GM12872 (cell line): Measurements from ENCODE around the gene GAP43.

Source experiments
- TF ChIP-seq, protein P1 (sequence below): IDR thresholded peaks from 3 replicates; pipeline ENCODE4 v1.5.1; 2011; ENCODE audit warnings: low read depth, mild to moderate bottlenecking, low read length, moderate library complexity; ENCODE audit not compliant: insufficient read depth

GAP43 gene

DNA sequence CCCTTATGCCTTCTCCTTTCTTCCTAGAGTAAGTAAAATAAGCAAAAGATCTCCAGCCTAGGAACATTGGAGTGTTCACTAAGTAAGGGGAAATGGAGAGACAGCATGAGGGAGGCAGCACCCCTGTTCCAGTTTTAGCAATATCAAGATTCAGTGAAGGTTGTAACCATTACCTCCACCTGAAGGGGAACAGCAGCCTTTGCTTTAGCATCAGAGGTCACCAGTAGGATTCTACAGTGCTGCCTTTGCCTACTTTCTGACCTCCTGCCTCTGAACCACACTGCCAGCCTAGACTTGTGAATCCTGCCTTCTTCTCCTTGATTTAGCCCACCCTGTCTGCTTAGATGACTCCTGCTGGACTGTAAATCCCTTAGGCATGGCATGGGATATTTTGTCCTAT, 104.7 kb downstream of the GAP43 start:
- TF ChIP-seq, protein P1, sequence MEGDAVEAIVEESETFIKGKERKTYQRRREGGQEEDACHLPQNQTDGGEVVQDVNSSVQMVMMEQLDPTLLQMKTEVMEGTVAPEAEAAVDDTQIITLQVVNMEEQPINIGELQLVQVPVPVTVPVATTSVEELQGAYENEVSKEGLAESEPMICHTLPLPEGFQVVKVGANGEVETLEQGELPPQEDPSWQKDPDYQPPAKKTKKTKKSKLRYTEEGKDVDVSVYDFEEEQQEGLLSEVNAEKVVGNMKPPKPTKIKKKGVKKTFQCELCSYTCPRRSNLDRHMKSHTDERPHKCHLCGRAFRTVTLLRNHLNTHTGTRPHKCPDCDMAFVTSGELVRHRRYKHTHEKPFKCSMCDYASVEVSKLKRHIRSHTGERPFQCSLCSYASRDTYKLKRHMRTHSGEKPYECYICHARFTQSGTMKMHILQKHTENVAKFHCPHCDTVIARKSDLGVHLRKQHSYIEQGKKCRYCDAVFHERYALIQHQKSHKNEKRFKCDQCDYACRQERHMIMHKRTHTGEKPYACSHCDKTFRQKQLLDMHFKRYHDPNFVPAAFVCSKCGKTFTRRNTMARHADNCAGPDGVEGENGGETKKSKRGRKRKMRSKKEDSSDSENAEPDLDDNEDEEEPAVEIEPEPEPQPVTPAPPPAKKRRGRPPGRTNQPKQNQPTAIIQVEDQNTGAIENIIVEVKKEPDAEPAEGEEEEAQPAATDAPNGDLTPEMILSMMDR: no peak

DNA sequence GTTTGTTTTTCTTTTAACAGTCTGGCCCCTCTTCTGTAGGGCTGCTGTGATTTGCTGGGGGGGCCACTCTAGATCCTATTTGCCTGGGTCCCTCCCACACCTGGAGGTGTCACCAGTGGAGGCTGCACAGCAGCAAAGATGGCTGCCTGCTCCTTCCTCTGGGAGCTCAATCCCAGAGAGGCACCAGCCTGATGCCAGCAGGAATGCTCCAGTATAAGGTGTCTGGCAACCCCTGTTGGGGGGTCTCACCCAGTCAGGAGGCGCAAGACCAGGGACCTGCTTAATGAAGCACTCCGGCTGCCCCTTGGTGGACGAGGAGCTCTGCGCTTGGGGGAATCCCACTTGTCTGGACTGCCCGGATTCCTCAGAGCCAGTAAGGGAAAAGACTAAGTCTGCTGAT, 118.3 kb downstream of the GAP43 start:
- TF ChIP-seq, protein P1: no peak

DNA sequence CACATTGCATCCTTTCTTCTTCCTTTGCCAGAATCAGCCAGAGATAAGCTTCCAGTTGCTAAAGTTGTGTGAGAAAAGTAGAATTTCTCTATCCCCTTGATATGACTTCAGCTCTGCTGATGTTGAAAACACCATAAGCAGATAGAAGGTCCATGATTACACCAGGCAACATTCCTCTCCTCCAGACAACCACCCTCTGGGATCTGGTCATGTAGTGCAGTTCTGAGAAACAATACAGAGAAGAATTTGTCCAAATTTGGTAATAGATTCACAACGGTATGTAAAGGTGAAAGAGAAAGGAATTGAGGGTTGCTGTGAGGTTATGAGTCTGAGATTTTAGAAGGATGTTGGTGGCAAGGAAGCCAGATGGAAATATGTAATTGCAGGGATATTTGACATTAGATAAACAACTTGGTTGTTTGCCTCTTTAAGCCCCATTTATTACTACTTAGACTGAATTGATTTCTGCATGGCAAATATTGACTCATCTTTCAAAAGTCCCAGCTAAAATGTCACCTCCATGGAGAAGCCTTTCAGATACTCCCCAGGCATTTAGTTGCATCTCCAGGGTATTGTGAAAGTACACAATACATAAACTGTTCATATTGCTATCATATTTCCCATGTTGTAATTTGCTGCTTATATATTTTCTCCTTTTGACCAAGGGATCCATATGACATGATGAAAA, 134.9 kb downstream of the GAP43 start:
- TF ChIP-seq, protein P1: no peak

GRCh38 chr3:115760716-115761115, 137.4 kb downstream of the GAP43 start:
- TF ChIP-seq, protein P1: no peak

GRCh38 chr3:115761927-115762305, 138.6 kb downstream of the GAP43 start:
- TF ChIP-seq, protein P1: no peak

GRCh38 chr3:115766587-115767482, 143.5 kb downstream of the GAP43 start:
- TF ChIP-seq, protein P1: no peak

GRCh38 chr3:115768661-115769060, 145.4 kb downstream of the GAP43 start:
- TF ChIP-seq, protein P1: no peak
